HG03378 (cell line): ENCODE data around the gene CDYL2.

Source experiments
- ATAC-seq: cut with Tn5 transposase; IDR thresholded peaks from one replicate; pipeline ENCODE4 v1.9.1; 2021; ENCODE audit warnings: mild to moderate bottlenecking, moderate library complexity; ENCODE audit not compliant: unreplicated experiment

The CDYL2 gene

DNA sequence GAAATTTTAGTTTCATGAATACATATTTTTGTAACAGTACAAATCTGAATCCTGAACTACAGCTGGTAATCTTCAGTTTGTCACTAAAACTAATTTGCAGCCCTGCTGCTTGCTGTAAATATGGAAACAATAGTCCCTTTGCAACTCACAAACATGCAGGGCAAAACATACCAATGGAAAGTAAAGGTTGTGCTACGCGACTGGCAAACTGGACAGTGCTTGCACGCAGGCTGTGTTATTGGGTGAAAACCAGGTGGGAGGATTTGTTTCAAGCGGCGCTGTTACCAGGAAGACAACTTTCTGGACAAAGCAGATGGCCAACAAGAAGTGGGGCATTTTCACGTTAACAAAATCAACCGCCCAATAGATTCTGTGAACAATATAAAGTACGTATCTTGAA is 93.5 kb downstream of the CDYL2 start:
- no peak for ATAC-seq

DNA sequence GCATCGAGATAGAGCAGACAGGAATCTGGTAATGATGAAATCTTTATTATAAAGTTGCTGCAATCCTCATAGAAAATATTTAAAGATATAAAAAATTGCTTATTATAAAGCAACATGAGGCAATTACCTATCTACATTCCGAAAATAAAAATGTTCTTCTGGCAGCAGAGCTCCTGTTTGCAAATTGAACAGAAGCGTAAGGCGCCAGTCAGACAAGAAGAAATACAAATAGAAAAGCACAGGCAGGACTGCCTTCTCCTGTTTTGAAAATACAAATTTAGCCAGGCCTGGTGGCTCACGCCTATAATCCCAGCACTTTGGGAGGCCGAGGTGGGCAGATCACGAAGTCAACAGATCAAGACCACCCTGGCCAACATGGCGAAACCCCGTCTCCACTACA is 95.6 kb downstream of the CDYL2 start:
- no peak for ATAC-seq

DNA sequence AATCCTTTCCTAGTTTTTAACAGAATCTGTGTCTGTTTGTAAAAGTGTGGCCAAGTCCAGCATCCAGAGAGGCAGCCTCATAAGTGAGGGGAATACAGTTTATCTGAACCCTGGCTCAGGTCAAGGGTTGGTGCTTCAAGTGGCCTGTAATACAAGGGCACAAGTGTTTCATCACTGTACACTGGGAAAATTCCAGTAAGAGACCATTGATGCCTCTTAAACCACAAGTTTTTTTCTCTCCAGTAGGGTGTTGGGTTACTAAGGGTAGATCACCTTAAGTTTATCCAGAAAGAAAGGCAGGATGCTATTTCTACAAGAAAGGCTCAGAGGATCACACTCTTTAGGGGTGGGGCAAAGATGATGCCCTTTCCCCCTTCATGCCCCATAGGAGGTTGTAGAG is 96.7 kb downstream of the CDYL2 start:
- no peak for ATAC-seq

DNA sequence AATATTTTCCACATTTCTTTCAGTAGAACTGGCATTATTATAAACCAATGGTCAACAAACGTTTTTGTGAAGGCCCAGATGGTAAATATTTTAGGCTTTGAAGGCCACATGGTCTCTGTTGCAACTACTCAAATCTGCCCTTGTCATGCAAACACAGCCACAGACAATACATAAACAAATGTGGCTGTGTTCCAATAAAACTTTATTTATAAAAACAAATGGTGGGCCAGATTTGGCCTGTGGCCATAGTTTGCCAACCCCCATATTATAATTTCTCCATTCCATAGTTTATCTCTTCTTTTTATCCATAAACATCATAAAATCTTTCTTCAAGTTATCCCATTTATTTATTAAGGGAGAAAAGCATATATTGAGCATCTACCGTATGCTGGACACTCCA is 98.8 kb downstream of the CDYL2 start:
- ATAC-seq, result no peak

DNA sequence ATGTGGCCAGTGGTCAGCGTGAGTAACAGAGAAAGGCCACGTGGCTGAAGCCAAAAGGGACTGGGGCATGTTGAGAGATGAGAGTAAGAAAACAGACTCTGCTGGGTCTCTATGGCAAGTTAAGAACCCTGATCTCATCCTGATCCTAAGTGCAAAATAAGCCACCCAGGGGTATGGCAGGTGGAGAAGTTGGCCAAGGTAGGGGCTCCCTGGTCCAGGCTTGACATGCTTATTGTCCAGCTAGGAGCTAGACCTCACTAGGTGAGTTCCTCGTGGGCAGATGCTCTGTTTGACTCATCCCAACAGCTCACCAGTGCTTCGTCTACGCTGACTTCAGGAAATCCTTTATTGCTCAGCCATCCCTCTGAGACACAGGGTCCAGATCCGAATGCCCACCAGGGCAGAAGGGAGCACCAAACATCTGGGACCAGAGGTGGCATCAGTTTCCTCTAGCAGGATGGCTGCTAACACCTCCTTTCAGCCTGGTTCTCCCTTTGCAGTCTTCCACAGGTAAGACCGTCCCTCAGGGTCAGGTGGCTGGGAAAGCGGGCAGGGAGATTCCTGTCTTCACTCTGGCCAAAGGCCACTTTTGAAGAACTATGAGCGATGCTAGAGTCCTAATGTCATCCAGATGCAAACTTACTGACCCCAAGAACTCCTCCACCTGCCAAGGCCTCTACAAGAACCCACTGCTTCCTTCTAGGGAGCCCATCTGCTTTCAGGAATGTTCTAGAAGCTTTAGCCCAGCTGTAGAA is 99.5 kb downstream of the CDYL2 start:
- ATAC-seq, result no peak

DNA sequence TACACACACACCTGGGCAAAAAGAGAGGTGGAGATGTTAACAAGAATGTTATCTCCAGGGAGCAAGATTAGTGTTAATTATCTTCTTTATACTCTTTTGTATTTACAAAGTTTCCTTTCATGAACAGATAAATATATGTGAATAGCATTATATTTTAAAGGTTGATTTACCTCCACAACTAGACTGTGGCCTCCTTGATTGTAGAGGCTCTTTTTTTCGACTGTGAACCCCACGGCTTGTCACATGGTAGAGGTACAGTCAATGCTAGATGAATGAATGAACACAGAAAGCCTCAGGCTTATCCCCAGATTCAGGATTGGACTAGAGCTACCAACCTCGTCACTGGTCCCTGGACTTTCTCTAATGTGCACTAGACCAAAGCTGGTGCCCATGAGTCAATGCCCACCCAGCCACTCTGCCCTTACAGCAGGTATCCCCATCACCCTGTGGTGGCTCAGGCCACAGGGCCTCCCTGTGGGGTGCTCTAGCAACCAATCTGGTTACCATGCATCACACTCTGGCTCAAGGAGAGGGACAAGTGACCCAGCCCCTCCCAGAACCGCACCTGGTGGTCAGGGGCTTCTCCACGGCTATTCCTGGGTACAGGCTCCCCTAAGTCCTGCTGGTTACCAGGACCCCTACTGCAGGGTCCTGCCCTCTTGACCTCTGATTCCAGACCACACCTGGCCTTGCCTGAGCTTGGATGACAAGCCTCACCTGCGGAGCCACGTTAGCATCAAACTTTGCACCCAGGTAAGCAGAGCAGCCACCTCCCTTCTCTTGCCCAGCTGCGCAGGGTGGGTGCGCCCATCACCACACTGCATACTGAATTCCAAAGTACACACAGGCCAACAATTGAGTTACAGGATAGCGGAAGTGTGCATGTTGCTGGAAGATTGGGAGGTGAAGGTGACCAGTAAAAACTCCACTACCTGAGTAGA is 101.0 kb downstream of the CDYL2 start:
- ATAC-seq, result no peak

DNA sequence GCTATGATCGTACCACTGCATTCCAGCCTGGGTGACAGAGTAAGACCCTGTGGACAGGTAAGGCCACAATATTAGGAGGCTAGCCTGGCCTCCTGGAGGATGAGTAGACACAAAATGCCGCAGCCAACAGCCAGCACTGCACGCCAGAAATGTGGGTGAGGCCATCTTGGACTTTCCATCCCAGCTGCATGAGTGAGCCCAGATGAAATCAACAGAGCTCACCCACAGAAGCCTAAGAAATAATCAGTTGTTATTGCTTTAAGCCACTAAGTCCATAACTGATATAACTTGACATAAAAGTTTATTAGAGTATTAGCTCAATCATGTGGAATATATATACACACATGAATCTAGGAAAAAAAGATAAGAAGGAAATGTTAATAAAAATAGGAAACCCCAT is 101.7 kb downstream of the CDYL2 start:
- no peak for ATAC-seq

DNA sequence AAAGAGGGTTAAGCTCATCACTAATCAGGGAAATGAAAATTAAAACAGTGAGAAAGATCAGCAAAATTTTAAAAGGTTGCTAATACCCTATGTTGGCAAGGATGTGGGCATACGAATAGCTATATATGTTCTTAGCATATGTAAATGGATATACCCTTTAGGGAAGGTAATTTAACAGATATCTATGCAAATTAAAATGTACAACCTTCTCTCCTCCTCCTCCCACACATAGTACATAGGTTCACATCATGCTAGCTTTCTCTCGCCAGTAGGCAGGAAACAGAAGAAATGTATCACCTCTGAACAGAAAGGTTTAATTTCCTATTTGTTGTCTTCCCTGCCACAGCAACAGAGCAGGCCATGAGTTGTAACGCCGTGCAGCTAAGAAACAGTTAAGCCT is 103.8 kb downstream of the CDYL2 start:
- no peak for ATAC-seq

DNA sequence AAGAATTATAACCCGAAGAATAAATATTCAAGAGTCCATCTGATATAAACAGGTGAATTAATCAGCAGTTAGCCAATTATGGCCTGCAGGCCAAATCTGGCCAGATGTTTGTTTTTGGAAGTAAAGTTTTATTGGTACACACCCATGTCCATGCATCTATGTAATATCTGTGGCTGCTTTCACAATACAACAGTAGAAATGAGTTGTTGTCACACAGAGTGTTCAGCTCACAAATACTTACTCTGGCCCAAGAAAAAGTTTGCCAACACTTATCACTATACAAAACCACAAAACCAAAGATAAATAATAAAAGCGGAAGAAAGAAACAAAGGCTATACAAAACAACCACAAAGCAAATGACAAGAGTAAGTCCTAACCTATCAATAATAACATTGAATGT is 109.4 kb downstream of the CDYL2 start:
- no peak for ATAC-seq

DNA sequence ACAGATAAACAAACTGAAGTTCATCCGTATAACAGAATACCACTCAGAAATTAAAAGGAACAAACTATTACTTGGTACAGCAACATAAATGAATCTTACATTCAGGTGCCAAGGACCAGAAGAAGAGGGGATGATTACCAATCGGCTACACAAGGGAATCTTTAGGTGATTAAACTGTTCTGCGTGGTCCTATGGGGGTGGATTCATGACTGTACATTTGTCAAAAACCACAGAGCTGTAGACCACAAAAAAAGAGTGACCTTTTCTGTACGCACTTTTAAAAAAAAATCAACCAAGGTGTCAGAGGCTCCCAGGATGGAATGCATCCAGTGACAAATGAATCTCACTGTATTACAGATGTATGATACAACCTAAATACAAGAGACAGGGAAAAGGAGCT is 110.8 kb downstream of the CDYL2 start:
- ATAC-seq, result no peak

DNA sequence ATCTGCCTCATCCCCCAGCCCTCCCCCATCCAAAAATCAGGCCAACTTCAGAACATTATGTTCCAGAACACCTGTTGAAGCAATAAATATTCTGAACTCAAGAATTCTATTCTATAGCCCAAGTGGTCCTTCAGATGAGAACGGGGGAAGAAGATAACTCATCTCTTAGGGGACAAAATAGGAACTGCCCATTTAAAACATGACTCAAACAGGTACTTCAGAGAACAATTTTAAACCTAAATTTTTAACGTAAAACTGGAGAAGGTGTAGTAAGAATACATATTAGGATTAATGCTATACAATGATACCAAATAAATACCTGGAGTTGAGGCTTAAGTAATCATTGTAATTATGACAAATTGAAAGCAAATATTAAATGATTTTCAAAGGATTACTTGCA is 112.1 kb downstream of the CDYL2 start:
- no peak for ATAC-seq

DNA sequence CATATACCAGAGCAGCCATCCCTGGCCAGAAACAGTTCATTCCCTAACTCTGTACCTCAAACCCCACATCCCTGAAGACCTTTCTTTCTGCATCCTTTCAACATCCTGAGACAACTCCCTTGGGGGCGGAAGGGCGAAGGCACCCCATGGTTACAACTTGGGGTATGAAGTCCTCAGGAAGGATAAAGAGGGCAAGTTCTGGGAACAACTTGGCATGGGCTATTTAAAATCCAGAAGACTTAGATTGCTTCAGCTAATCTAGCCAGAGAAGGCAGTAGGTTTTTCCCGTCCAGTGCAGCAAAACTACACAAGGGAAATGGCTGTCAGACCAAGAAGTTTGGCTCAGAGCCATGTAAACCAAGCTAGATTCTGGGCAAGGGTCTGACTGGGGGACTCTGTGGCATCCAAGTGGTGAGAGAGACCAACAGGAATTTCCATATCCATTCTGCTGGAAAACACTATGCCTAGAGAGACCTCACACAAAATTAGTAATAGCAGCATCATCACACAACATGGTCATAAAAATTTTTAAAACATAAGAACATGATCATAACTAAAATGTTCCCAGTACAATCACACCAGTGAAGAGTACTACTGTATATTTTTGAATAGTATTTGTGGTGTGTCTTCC is 113.2 kb downstream of the CDYL2 start:
- ATAC-seq, result no peak

DNA sequence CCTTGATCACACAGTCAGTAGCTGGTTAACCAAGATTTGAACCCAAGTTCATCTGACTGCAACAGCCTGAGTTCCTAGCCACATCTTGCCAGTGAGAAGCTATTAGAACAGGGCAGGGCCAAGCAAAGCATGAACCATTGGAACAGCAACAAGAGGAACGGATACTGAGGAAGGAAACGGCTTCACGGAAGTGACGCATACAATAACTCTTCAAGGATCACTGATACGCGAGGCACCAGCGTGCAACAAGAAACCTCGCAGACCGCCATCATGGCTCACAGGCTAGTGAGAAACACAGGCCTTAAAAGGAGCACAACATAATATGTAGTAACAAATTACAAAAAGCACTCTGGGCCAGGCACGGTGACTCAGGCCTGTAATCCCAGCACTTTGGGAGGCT is 114.9 kb downstream of the CDYL2 start:
- ATAC-seq, result no peak

DNA sequence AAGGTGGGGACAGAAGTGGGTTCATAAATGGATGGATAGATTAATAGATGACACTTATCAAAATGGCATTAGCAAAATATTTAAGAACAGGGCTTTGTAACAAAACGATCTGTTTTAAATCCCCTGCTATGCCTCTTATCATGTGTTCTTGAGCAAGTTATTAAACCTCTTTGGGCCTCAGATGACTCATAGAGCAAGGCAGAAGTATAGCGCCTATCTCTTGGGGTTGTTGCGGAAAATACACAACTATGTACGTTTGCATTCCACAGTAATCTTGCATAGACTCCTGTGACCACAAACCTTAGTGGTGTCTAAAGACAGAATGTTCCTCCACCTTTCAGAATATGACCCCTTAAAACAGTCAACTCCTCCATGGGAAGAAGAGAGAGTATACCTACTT is 116.8 kb downstream of the CDYL2 start:
- no peak for ATAC-seq

DNA sequence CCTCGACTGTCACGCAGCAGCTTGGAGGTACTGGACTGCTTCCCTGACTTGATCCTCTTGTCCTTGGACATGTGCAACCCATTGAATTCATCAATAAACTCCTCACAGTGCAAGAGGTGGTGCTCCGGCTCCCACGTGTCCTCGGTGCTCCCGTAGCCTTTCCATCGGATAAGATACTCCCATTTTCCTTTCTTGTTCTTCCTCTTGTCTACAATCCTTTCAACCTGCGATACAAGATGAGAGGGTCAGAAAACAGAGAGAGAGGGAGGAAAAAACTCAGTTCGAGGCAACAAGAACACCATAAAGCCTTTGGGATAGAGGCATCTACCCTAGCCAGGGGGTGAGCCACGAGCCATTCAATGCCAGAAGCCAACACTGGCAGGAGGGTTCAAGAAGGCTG is 119.5 kb downstream of the CDYL2 start:
- no peak for ATAC-seq

DNA sequence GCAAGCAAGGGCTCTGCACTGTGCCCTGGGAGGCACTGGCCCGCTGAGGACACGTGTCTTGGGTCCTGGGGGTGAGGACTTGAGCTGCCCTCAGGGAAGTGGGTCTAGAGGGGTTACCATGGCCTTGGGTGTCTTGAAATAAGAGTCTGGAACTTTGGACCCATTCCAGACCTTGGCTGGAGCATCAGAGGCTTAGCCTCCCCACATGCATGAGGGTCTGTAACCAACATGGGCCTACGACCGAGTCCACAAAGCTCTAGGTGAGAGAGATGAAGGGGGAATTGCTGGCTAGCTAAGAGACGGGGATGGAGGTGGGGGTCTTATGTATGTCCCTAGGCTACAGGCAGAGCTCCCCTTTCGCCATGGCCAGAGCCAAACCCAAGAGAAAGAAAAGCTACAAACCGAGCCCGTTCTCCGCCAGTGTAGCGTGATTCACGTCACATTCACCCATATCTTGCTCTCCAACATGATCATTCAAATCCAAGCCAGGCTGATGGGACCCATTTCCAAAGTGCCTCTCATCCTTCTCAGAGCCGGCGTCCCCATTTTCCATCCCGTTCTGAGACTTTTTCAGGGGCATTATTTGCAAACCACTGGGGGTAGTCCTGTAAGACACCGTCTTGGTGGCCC is 120.1 kb downstream of the CDYL2 start:
- ATAC-seq, result no peak

DNA sequence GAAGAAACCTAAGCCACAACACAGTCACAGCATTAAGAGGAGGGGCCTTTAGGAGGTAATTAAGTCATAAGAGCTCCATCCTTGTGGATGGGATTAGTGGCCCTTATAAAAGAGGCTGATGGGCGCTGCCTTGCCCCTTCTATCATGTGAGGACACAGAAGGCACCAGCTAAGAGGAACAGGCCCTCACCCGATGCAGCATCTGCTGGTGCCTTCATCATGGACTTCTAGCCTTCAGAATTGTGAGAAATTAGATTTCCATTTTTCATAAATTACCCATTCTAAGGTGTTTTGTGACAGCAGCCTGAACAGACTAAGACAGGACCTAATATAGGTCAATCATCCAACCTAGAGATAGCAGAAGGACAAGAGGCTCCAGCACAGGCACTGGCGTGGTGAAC is 120.8 kb downstream of the CDYL2 start:
- no peak for ATAC-seq

DNA sequence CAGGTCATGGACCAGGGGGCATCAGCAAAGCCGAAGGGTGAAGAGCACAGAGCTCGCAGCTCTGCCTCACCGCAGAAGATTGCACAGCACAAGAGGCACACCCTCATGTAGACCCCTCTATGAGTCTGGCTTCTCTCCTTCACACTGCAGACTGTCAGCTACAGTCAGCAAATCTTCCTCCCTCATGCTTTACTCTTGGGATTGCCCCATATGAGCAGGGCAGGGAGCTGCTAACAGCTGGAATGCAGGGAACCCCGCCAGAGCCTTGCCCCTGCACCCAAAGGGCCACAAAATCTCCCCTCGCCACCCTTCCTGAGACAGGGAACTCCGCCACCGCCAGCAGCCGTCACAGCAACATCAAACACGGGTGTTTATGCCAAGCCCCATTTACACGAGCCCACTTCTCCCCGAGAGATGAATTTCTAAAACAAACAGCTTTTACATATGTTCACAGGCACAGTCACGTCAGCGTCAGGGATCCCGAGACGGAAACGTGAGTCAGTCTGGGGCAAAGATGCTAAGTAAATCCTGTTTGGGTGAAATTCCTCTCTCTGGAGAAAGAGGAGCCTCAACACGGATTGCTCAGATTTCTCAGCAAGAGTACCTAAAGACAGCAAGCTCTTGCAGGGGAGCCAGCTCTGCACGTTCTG is 121.9 kb downstream of the CDYL2 start:
- no peak for ATAC-seq

DNA sequence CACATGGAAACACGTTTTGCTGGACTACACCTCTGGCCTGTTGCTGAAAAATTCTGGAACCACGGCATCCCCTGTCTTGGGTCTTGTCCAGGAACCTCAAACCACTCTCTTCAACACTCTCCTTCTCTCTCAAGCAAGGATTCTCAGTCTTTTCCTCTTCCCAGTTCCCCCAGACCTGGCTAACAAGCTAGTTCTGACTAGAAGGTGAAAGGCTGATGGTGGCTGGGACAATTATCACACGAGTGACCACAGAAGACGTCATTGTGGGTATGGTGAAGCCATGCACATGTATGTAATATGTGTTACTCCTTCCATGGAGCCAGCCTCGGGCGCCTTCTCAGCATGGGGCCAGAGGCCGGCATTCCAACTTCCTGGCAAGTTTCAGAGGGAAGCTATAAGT is 123.0 kb downstream of the CDYL2 start:
- no peak for ATAC-seq

DNA sequence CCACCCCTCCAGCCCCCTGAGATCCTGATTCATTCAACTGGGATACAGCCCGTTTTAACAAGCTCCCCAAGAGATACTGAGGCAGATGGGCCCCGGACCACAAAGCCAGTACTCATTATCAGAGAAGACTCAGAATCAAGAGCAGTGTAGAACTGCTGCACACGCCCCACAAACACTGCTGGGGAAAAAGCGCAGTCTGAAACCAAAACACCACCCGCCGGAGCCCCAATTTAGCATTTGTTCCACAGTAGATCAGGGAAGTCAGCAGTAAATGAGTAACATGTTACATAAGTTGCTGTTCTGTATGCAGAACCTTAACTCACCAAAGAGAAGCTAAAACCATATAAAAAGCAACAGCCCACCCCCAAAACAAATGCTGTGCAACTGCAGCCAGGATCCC is 123.6 kb downstream of the CDYL2 start:
- ATAC-seq, result no peak

DNA sequence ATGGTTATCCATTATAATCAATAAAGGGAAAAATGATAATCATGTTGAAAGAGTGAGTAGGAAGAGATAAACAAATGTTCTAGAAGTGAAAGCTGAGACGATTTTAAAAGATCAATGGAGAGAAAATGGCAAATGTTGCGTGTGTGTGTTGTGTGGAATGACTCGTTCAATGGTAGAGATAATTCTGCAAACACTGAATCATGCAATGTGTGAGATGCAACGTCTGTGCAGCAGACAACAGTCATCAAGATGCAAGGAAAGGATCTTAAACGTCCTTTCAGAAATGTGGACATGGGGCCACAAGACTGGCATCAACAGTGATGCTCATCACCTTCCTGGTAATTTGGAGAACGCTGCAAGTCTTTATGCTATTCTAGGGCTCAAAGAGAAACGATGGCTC is 124.4 kb downstream of the CDYL2 start:
- ATAC-seq, result no peak
